Measurements from ENCODE around the gene RNF217. TPM values are rescaled to one million over a fixed set of nuclear protein-coding genes. Genes with fewer than 3 reads are reported as not detected.

Gene RNF217
- total and polyA plus RNA-seq, 10 donors = 0.89 to 17.1 (median 10.0) TPM

- no peak overlapping the region for H3K4me3 ChIP-seq
- no peak overlapping the region for H3K27ac ChIP-seq
- WGBS, 5 donors = 89 to 96% (median 95%) methylated on average over 2 of the region's 2 CpGs
- H3K4me1 ChIP-seq = no peaks in the 10 kb centered on the region
- no peaks in the 10 kb centered on the region for H3K36me3 ChIP-seq
- no peak for DNase-seq
- intact Hi-C loops (cut with DNase I; ENCODE audit: low total_unique reads) = no loop called here
- H3K9me3 ChIP-seq = no peaks in the 10 kb centered on the region
- H3K27me3 ChIP-seq (replicated peaks in 1 of 7) = no peaks in the 10 kb centered on the region
- no peak for TF ChIP-seq POLR2A (IDR thresholded peaks at IDR 0.05)
- no peak for TF ChIP-seq CTCF (IDR thresholded peaks at IDR 0.05 in 8 of 11, conservative IDR thresholded peaks at IDR 0.05 in 3 of 11)
- TF ChIP-seq POLR2AphosphoS5 (IDR thresholded peaks at IDR 0.05) = no peak
Measured at GRCh38 chr6:125053809-125054208, 91.6 kb downstream of the RNF217 start.

- DNase-seq = no peak
- Histone ChIP-seq H3K27ac (no peak overlapping the region), H3K27me3 (replicated peaks in 1 of 7) (no peaks in the 10 kb centered on the region), H3K4me3 (no peak overlapping the region), H3K9me3 (no peaks in the 10 kb centered on the region), H3K4me1 (no peaks in the 10 kb centered on the region), H3K36me3 (no peaks in the 10 kb centered on the region)
- WGBS, 5 donors = 85 to 92% (median 91%) methylated on average over 2 of the region's 2 CpGs
- TF ChIP-seq POLR2A (IDR thresholded peaks at IDR 0.05) (no peak), POLR2AphosphoS5 (IDR thresholded peaks at IDR 0.05) (no peak), CTCF (IDR thresholded peaks at IDR 0.05 in 8 of 11, conservative IDR thresholded peaks at IDR 0.05 in 3 of 11) (no peak)
- intact Hi-C loops (cut with DNase I; ENCODE audit: low total_unique reads) = no loop called here
Measured at GRCh38 chr6:125054331-125054730, 92.1 kb downstream of the RNF217 start.

- Histone ChIP-seq H3K4me3 (no peak overlapping the region), H3K27me3 (replicated peaks in 1 of 7) (no peaks in the 10 kb centered on the region), H3K9me3 (no peaks in the 10 kb centered on the region), H3K36me3 (no peaks in the 10 kb centered on the region), H3K4me1 (no peaks in the 10 kb centered on the region), H3K27ac (no peak overlapping the region)
- TF ChIP-seq POLR2A (IDR thresholded peaks at IDR 0.05) (no peak), CTCF (IDR thresholded peaks at IDR 0.05 in 8 of 11, conservative IDR thresholded peaks at IDR 0.05 in 3 of 11) (no peak), POLR2AphosphoS5 (IDR thresholded peaks at IDR 0.05) (no peak)
- DNase-seq = no peak
- 79 to 86% (median 84%) methylated on average over 5 of the region's 5 CpGs for WGBS, 5 donors
- intact Hi-C loops (cut with DNase I; ENCODE audit: low total_unique reads) = no loop called here
Measured at GRCh38 chr6:125057392-125058246, 95.4 kb downstream of the RNF217 start.

DNA sequence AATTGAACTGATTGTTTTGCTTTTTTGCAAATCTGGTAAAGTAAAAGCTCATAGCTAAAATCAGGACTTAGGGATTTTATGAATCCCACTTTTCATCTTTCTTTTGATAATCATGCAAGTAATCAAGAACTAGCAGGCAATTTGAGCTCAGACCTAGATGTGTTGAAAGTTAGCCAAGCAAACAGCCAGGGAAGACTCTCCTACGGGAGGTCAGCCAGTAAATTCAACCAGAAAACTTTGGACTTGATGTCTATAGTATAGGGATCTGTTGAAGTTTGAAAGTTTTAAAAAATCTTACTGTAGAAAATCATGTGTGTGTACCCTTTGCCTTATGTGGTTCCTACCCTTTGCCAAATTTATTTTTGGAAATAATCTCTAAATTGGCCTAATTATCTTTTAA, 96.3 kb downstream of the RNF217 start:
- Histone ChIP-seq H3K27ac (no peak overlapping the region), H3K36me3 (no peaks in the 10 kb centered on the region), H3K9me3 (no peaks in the 10 kb centered on the region), H3K4me1 (no peaks in the 10 kb centered on the region), H3K27me3 (replicated peaks in 1 of 7) (no peaks in the 10 kb centered on the region), H3K4me3 (no peak overlapping the region)
- DNase-seq = no peak
- intact Hi-C loops (cut with DNase I; ENCODE audit: low total_unique reads) = no loop called here
- TF ChIP-seq CTCF (IDR thresholded peaks at IDR 0.05 in 8 of 11, conservative IDR thresholded peaks at IDR 0.05 in 3 of 11) (no peak), POLR2AphosphoS5 (IDR thresholded peaks at IDR 0.05) (no peak), POLR2A (IDR thresholded peaks at IDR 0.05) (no peak)
- WGBS, 5 donors = 84 to 93% (median 85%) methylated on average over 1 of the region's 1 CpG
